GM21528 (cell line): Measurements from ENCODE around the gene INSYN1.
"Not testable (repeated sequence)": the region's sequence is repeated elsewhere in the genome, so short reads cannot be mapped to it uniquely, and the experiment has no call there.

Experiments
- ATAC-seq: cut with Tn5 transposase; IDR thresholded peaks from one replicate; pipeline ENCODE4 v1.9.1; 2021; ENCODE audit warnings: mild to moderate bottlenecking, moderate library complexity; ENCODE audit not compliant: unreplicated experiment, low FRiP score

The INSYN1 gene, protein sequence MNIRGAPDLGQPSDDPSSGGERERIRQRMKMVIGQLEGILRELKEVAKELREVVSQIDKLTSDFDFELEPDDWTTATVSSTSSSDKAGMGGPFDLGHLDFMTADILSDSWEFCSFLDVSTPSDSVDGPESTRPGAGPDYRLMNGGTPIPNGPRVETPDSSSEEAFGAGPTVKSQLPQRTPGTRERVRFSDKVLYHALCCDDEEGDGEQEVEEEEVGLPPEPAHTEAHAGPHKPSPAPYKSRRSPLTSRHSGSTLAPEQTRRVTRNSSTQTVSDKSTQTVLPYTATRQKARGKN

GRCh38 chr15:73753250-73754130, at the start of gene INSYN1:
TSS of gene INSYN1 (minus strand) at chr15:73753351. CDS start at chr15:73751130, 2,221 bp downstream.
- no peak for ATAC-seq

DNA sequence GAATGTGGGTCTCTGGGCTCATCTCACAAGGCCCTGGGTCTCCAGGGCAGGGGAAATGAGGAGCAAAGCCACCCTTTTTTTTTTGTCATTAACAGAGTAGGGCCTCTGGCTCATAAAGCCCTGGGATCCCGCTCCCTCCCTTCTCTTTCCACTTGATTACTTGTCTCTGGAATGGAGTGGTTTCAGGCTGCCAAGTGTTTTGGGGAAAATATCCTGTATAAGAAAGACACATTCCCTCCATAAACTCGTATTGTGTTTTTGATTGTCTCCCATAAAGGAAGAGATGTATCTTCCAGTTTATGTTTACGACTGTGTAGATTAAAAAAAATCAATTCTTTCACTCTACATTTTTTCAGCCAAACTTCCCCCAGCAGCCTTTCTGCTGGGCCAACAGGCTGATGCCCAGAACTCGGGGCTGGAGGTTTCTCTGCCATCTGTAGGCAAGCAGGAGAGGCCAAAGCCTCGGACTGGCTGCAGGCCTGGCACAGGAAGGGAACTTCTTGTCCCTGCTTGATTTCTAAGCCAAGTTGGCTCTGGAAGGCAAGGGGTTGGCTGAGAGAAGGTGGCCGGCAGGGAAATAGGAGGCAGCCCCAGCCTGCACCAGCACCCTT, 49.4 kb upstream of the INSYN1 start:
- ATAC-seq, result no peak

GRCh38 chr15:73800662-73801345, 47.7 kb upstream of the INSYN1 start:
- ATAC-seq, result no peak

DNA sequence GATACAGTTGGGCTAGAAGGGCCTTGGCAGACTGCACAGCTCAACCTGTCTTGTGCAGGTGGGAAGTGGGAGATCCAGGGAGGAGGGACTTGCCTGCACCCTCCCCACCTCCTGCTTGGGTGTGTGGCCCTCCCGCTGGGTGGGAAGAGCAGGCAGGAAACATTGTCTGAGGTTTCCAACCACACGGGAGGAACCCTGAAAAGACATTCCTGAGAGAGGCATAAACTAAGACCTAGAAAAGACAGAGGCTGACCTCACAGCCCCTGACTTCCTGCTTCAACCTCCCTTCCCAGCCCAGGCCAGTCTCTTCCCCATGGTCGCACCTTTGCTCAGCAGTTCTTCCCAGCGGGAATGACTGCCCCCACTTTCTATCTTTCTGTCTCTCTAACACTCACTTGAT, 46.3 kb upstream of the INSYN1 start:
- ATAC-seq, result no peak

- ATAC-seq, result no peak
Measured at GRCh38 chr15:73797366-73798158, 44.4 kb upstream of the INSYN1 start.

GRCh38 chr15:73796331-73796831, 43.2 kb upstream of the INSYN1 start:
- no peak for ATAC-seq

DNA sequence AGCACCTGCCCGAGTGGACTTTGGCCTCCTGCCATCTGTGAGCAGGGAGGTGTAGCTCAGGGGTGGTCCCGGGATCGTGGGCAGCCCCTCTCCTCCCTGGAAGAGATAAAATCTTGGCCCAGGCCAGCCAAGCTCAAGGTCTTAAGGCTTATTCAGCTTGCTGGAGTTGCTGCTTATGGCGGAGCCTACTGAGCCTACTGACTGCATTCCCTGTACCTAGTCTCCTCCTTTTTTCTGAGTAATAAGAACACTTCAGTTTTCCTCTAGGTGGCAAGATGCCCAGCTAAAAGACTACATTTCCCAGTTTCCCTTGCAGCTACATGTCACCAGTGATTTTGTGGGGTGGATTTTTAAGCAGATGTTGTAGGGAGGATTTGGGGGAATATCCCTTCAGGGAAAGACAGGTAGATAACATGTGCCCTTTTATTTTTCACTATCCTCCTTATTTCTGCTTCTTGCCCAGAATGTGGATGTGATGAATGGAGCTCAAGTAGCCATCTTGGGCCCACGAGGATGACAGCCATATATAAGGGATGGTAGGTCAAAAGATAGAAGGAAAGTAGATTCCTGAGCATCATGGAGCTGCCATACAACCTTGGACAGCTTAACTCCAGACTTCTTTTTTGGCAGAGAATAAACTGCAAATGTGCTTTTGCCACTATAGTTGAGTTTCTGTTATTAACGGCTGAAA, 41.4 kb upstream of the INSYN1 start:
- no peak for ATAC-seq

GRCh38 chr15:73792899-73793541, 39.9 kb upstream of the INSYN1 start:
- ATAC-seq, result not testable (repeated sequence)

DNA sequence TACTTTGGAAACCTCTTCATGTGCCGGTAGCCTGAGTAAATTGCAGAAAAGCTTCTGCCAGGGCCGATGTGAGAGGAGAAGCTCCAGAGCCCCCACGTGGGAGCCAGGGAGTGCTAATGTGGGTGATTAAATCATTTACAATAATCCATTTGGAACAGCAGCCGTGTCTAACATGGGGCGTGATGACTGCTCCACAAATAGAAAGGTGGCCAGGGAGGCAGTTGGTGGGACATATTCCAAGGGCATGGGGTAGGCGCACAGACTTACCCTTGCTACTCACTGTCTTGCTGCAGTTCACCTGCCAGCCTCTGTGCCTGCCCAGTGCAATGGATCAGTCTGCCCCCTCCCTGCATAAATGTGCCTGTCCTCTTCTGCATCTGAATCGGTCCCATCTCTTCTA, 39.3 kb upstream of the INSYN1 start:
- ATAC-seq, result no peak

DNA sequence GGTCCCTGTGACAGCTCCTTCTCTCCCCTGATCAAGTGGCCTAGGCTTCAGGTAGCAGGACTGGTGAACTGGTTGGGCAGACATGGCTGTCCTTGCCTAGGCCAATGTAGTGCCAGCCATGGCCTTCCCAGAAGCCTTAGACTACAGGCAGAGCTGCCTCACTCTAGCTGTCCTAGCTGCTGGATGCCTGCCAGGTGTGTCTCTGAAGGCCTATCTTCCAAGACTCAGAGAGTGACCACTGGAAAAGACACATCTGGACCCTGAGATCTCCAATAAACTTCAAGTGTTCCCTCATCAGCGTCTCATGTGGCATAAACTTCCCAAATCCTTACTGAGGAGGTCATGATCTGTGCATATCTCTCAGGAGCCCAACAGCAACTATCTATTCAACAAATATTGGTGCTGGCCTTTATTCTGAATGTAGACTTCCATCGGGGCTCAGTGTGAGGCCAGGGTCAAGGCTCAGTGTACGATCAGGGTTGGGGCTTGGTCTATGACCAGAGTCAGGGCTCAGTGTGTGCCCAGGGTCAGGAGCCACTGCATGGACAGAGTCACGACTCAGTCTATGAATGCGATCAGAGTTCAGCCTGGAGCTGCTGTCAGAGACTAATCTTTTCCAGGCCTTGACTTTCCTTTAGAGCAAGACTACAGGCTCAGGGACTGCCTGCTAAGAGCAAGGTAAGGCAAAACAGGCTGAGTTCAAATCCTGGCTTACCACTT, 36.5 kb upstream of the INSYN1 start:
- ATAC-seq, result no peak

- no peak for ATAC-seq
Measured at GRCh38 chr15:73787621-73788020, 34.5 kb upstream of the INSYN1 start.

DNA sequence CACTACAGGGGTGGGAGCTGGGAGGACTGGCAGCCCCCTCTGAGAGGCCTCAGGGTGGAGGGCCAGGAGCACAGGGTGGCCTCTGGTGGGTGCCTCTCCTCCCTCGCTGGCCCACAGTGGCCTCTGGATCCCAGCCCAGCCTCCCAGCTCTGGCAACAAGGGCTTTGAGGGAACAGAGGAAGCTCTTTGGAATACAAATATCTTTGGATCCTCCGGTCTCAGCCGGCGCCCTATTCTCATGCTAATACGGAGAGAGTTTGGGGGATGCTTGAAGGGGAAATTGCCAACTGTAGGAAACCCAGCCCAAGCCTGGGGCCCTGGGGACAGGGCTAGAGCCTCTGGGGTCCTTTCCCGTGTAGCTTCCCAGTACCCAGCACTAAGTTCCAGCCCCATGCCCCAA, 33.4 kb upstream of the INSYN1 start:
- ATAC-seq, result no peak

GRCh38 chr15:73785256-73786014, 32.3 kb upstream of the INSYN1 start:
- not testable (repeated sequence) for ATAC-seq

GRCh38 chr15:73784291-73784690, 31.1 kb upstream of the INSYN1 start:
- ATAC-seq, result no peak

GRCh38 chr15:73782344-73782959, 29.3 kb upstream of the INSYN1 start:
- no peak for ATAC-seq

DNA sequence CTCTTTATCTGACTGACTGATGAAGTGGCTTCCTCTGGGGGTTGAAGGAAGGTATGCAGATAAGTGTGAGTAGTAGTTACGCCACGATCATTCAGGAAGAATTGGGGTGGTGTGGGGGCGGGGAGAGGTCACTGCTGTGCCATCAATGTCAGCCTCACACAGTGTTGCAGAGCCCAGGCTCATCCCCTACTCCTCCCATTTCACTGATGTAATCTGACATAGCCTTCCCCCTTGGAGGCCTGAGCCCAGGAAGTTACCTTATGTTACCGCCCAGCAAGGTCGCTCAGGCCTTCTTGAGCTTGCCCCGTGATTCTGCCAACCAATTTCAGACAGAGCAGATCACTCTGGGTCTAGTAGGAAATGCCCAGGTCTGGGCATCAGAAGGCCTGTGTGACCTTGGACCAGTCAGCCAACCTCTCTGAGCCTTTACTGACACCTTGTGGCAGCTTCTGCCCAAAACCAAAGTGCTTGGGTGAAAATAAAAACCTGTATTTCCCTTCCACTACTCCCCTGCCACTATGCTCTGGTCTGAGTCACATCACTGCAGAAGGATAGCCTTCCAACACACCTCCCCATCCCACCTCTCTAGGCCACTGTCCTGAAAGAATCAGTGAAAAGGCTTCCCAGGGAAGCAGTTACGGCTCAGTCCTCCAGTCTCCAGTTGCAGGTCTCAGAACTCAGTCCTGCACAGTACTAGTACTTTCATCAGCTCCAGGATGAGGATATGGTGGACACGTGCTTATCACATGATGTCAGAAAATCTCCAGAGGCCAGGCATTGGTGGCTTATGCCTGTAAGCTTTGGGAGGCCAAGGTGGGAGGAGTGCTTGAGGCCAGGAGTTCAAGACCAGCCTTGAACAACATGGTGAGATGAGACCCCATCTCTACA, 28.1 kb upstream of the INSYN1 start:
- ATAC-seq, result no peak
